A673 (cell line): ENCODE results near the gene RSPH1. TPM values are rescaled to one million over a fixed set of nuclear protein-coding genes. Genes with fewer than 3 reads are reported as not detected.

Experiments used
- BruUV-seq: library from RNA; stranded (reverse); fragments of 400-500 nt; replicated peaks from 2 replicates; lab custom pipeline; 2021; lab: Mats Ljungman, UMichigan
- CTCF ChIA-PET: fragments of 300-600 bp; sonication (Branson Sonifier 250); formaldehyde crosslinking; loops from one replicate; lab custom pipeline; 2022; ENCODE audit warnings: antibody characterized with exemption; lab: Charles Lee
- POLR2A ChIA-PET: fragments of 300-600 bp; sonication (Branson Sonifier 250); formaldehyde crosslinking; loops from one replicate; lab custom pipeline; 2022; ENCODE audit warnings: antibody characterized with exemption; ENCODE audit not compliant: low non-redundant PET; lab: Charles Lee
- DNase-seq: peaks from one replicate; pipeline ENCODE4 v3.0.0-alpha.2; 2015; ENCODE audit warnings: low spot score
- H3K27ac ChIP-seq: fragments of 200-600 bp; sonication (generic); 2 replicates; pipeline ENCODE4 v1.5.1; 2016; ENCODE audit warnings: mixed run types, low read depth, mild to moderate bottlenecking, mixed read lengths, antibody characterized with exemption, low read length; ENCODE audit not compliant: poor library complexity, severe bottlenecking
- H3K27me3 ChIP-seq: fragments of 200-600 bp; sonication (generic); replicated peaks from 2 replicates; pipeline ENCODE4 v1.6.1; 2017; ENCODE audit warnings: mixed run types, low read depth, mild to moderate bottlenecking, mixed read lengths, antibody characterized with exemption, low read length; ENCODE audit not compliant: insufficient read depth, poor library complexity
- H3K36me3 ChIP-seq: fragments of 200-600 bp; sonication (generic); 2 replicates; pipeline ENCODE4 v1.6.1; 2016; ENCODE audit warnings: mixed run types, mild to moderate bottlenecking, mixed read lengths, antibody characterized with exemption, low read length; ENCODE audit not compliant: insufficient read depth, poor library complexity, severe bottlenecking
- H3K4me1 ChIP-seq: fragments of 200-600 bp; sonication (generic); 2 replicates; pipeline ENCODE4 v1.6.1; 2017; ENCODE audit warnings: mixed run types, mild to moderate bottlenecking, mixed read lengths, antibody characterized with exemption, low read length; ENCODE audit not compliant: insufficient read depth, poor library complexity, severe bottlenecking
- H3K4me3 ChIP-seq: fragments of 200-600 bp; sonication (generic); 2 replicates; pipeline ENCODE4 v1.5.1; 2016; ENCODE audit warnings: low read depth, mixed run types, mild to moderate bottlenecking, mixed read lengths, low read length; ENCODE audit not compliant: poor library complexity, severe bottlenecking
- H3K9me3 ChIP-seq: fragments of 200-600 bp; sonication (generic); 2 replicates; pipeline ENCODE4 v1.6.1; 2016; ENCODE audit warnings: mixed run types, low read depth, mild to moderate bottlenecking, mixed read lengths, antibody characterized with exemption, low read length; ENCODE audit not compliant: poor library complexity, severe bottlenecking
- EZH2 ChIP-seq: fragments of 200-600 bp; sonication (generic); IDR thresholded peaks from 2 replicates; pipeline ENCODE4 v1.6.1; 2017; ENCODE audit warnings: borderline replicate concordance, low read depth, mild to moderate bottlenecking, mixed read lengths, antibody characterized with exemption, low read length; ENCODE audit not compliant: poor library complexity, severe bottlenecking
- intact Hi-C: fragments of 100-400 bp; cut with micrococcal nuclease; formaldehyde crosslinking; loops from one replicate; pipeline ENCODE4 v1.10.0; 2022; ENCODE audit not compliant: unreplicated experiment
- total RNA-seq: library from RNA; stranded (reverse); gene quantifications from 2 replicates; pipeline ENCODE4 v1.2.3, GENCODE V29; 2021
- TF ChIP-seq, protein P1 (sequence below): fragments of 300-800, 200-600 bp; sonication (generic); conservative IDR thresholded peaks from 2 replicates; pipeline ENCODE4 v1.5.1; 2017; ENCODE audit warnings: low read depth, mild to moderate bottlenecking, antibody characterized with exemption, low read length, moderate library complexity, mixed read lengths

The RSPH1 gene
- total RNA-seq, 1 experiment from 2014 or later: 0.45 TPM

DNA sequence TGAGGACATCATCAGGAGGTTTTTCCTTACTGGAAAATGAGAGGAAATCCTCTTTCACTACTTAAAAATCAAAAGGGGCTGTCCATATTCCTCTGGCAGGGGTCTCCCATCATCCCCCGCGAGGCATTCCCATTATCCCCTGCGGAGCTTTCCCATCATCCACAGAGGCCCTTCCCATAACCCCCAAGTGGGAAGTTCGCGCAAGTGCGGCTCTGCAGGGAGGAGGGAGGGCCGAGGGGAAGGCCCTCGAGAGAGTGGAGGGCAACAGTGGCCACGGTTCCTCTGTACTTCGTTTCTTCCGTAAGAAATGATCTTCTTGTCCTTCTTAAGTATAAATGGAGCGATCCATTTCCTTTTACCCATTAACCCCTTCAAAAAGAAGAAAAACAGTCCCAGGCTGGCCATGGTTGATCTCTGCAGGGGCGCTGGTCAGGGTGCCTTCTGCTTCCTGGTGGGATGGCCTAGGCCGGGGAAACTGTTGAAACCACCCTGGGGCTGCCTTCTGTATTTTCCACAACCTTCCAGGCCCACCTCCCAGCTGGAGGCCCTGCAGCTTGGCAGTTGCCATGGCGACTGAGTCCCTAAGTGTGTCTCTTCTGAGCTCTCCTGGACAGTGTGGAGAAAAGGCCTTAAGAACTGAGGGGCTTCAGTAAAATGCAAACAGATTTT is 3.6 kb upstream of the RSPH1 start:
- Histone ChIP-seq H3K27ac (no peak overlapping the region), H3K27me3 (no peaks in the 10 kb centered on the region), H3K4me3 (no peak overlapping the region), H3K9me3 (no peaks in the 10 kb centered on the region), H3K36me3 (no peaks in the 10 kb centered on the region), H3K4me1 (peaks cover 8% of the 10 kb centered on the region)
- ChIA-PET POLR2A (no interaction called here), CTCF (no interaction called here)
- intact Hi-C loops: no loop called here
- BruUV-seq: no TSS peak
- no peak for TF ChIP-seq EZH2
- peak; percentile 30 for DNase-seq

GRCh38 chr21:42498012-42498411 is 2.0 kb upstream of the RSPH1 start:
- Histone ChIP-seq H3K9me3 (no peaks in the 10 kb centered on the region), H3K4me1 (peaks cover 8% of the 10 kb centered on the region), H3K27ac (no peak overlapping the region), H3K4me3 (no peak overlapping the region), H3K36me3 (no peaks in the 10 kb centered on the region), H3K27me3 (no peaks in the 10 kb centered on the region)
- no peak for DNase-seq
- ChIA-PET CTCF (no interaction called here), POLR2A (no interaction called here)
- BruUV-seq: no TSS peak
- TF ChIP-seq EZH2: no peak
- TF ChIP-seq, protein P1, sequence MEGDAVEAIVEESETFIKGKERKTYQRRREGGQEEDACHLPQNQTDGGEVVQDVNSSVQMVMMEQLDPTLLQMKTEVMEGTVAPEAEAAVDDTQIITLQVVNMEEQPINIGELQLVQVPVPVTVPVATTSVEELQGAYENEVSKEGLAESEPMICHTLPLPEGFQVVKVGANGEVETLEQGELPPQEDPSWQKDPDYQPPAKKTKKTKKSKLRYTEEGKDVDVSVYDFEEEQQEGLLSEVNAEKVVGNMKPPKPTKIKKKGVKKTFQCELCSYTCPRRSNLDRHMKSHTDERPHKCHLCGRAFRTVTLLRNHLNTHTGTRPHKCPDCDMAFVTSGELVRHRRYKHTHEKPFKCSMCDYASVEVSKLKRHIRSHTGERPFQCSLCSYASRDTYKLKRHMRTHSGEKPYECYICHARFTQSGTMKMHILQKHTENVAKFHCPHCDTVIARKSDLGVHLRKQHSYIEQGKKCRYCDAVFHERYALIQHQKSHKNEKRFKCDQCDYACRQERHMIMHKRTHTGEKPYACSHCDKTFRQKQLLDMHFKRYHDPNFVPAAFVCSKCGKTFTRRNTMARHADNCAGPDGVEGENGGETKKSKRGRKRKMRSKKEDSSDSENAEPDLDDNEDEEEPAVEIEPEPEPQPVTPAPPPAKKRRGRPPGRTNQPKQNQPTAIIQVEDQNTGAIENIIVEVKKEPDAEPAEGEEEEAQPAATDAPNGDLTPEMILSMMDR: no peak
- intact Hi-C loops: no loop called here

DNA sequence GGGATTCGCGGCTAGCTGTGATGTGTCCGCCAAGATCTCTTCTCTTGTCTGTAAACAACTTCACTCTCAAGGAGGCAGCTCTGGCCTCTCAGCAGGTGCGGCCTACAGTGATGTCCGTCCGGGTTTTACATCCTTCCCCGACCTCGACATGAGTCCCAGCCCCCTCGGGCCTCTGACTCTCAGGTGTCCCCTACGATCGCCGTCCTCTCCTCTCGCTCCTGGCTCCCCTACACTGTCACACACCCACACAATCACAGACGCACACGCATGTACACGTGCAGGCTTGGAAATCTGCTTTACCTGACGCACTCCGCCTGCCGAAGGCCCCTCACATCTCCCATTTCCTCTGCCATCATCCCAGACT is 797 bp upstream of the RSPH1 start:
- H3K4me1 ChIP-seq: peaks cover 8% of the 10 kb centered on the region
- H3K27me3 ChIP-seq: no peaks in the 10 kb centered on the region
- no peaks in the 10 kb centered on the region for H3K36me3 ChIP-seq
- ChIA-PET CTCF (no interaction called here), POLR2A (interaction anchor here (0.6 kb wide), 1 partner anchor 1159 kb away, joined by 3 read pairs; no protein-coding TSS in a partner anchor)
- TF ChIP-seq EZH2: no peak
- TF ChIP-seq, protein P1: no peak
- no TSS peak for BruUV-seq
- intact Hi-C loops: no loop called here
- DNase-seq: no peak
- H3K27ac ChIP-seq: peak overlapping the region; percentile 75
- H3K9me3 ChIP-seq: no peaks in the 10 kb centered on the region
- H3K4me3 ChIP-seq: peak overlapping the region; percentile 62

GRCh38 chr21:42495765-42496119 is 282 bp downstream of the RSPH1 start:
- ChIA-PET POLR2A (no interaction called here), CTCF (no interaction called here)
- H3K9me3 ChIP-seq: no peaks in the 10 kb centered on the region
- TF ChIP-seq, protein P1: no peak
- no peak for TF ChIP-seq EZH2
- H3K4me3 ChIP-seq: peak overlapping the region; percentile 62
- peak; percentile 5 for DNase-seq
- intact Hi-C loops: no loop called here
- H3K27me3 ChIP-seq: no peaks in the 10 kb centered on the region
- BruUV-seq: no TSS peak
- H3K27ac ChIP-seq: no peak overlapping the region
- H3K4me1 ChIP-seq: peaks cover 8% of the 10 kb centered on the region
- no peaks in the 10 kb centered on the region for H3K36me3 ChIP-seq
